ENCODE results near the gene RERE.

GRCh38 chr1:8420318-8420717, 397.1 kb downstream of the RERE start:
- no peak for TF ChIP-seq SUZ12 (IDR thresholded peaks at IDR 0.05)
- TF ChIP-seq PKNOX1 (IDR thresholded peaks at IDR 0.05): no peak
- no peak for TF ChIP-seq TARDBP (IDR thresholded peaks at IDR 0.05)
- no peak for TF ChIP-seq SP1 (IDR thresholded peaks at IDR 0.05)
- no peak for TF ChIP-seq ELF4 (IDR thresholded peaks at IDR 0.05)
- TF ChIP-seq BHLHE40 (IDR thresholded peaks at IDR 0.05; ENCODE audit: borderline replicate concordance): no peak
- no peak for TF ChIP-seq CTBP1 (IDR thresholded peaks at IDR 0.05; ENCODE audit: borderline replicate concordance)
- no peak for TF ChIP-seq FOXM1 (IDR thresholded peaks at IDR 0.05; ENCODE audit: borderline replicate concordance)
- no peak for TF ChIP-seq NFRKB (IDR thresholded peaks at IDR 0.05)
- TF ChIP-seq LEF1 (IDR thresholded peaks at IDR 0.05; ENCODE audit: borderline replicate concordance): no peak
- no peak for TF ChIP-seq FOXA1 (IDR thresholded peaks at IDR 0.05)
- TF ChIP-seq ARNT (IDR thresholded peaks at IDR 0.05): no peak
